Kidney (tissue), 14 donors: ENCODE data around the gene DCHS1. TPM values are rescaled to one million over a fixed set of nuclear protein-coding genes. Genes with fewer than 3 reads are reported as not detected.

Source experiments
- DNase-seq, 5 donors: peaks; one replicate each; pipeline ENCODE4 v3.0.0-alpha.2; 2013 to 2020
- FAIRE-seq: peaks from 2 replicates; lab custom pipeline; 2012; peaks lifted over from hg19 to GRCh38; lab: Jason Lieb, UNC
- H3K27ac ChIP-seq, 2 donors: one replicate each; pipeline ENCODE4 v1.7.0; 2013; ENCODE audit warnings: low read depth in 2 of 2, low read length in 2 of 2, inconsistent platforms in 1 of 2
- H3K27me3 ChIP-seq: one replicate; pipeline ENCODE4 v1.7.1; 2013; ENCODE audit warnings: low read length, inconsistent platforms; ENCODE audit not compliant: control insufficient read depth, insufficient read depth
- H3K36me3 ChIP-seq, 3 donors: one replicate each; pipeline versions ENCODE4 v1.7.0 to v1.7.1; 2013; ENCODE audit warnings: low read length in 3 of 3, control low read depth in 1 of 3, inconsistent platforms in 1 of 3; ENCODE audit not compliant: insufficient read depth in 3 of 3, control insufficient read depth in 2 of 3
- H3K4me1 ChIP-seq, 3 donors: one replicate each; pipeline versions ENCODE4 v1.7.0 to v1.7.1; 2013; ENCODE audit warnings: low read length in 3 of 3, inconsistent platforms in 1 of 3, low read depth in 1 of 3; ENCODE audit not compliant: control insufficient read depth in 2 of 3, insufficient read depth in 2 of 3
- H3K4me3 ChIP-seq, 3 donors: one replicate each; pipeline versions ENCODE4 v1.7.0 to v1.8.1; 2013; ENCODE audit warnings: low read length in 3 of 3, control low read depth in 1 of 3, inconsistent platforms in 1 of 3
- H3K9ac ChIP-seq, 3 donors: one replicate each; pipeline versions ENCODE4 v1.7.0 to v1.7.1; 2013; ENCODE audit warnings: low read length in 3 of 3, control low read depth in 1 of 3, inconsistent platforms in 1 of 3
- H3K9me3 ChIP-seq, 3 donors: one replicate each; pipeline versions ENCODE4 v1.7.0 to v1.7.1; 2013; ENCODE audit warnings: low read length in 3 of 3, control low read depth in 1 of 3, inconsistent platforms in 1 of 3; ENCODE audit not compliant: control insufficient read depth in 2 of 3, insufficient read depth in 1 of 3
- intact Hi-C: fragments of 100-400 bp; cut with DNase I; formaldehyde crosslinking; loops from one replicate; pipeline ENCODE4 v1.11.1; 2022
- polyA plus RNA-seq: library from polyadenylated mRNA; stranded (reverse); fragments of 350-450 nt; fragmentation: Illumina TruSeq; extraction: RNeasy Lipid Tissue Mini Kit (QIAGEN cat#74804); gene quantifications from one replicate; pipeline ENCODE4 v1.2.3, GENCODE V29; 2014; ENCODE audit warnings: low read depth, low replicate concordance; ENCODE audit not compliant: insufficient read depth
- total RNA-seq: library from RNA; stranded (reverse); fragmentation: NEBNext Ultra II Directional; extraction: Animal tissue kit (Norgen Biotek cat#: 25700); gene quantifications from one replicate; pipeline ENCODE4 v1.2.1, GENCODE V29; 2021
- TF ChIP-seq, protein P1 (sequence below): IDR thresholded peaks from 3 replicates; pipeline ENCODE4 v1.5.1; 2012; ENCODE audit warnings: mild to moderate bottlenecking, moderate library complexity, borderline replicate concordance; ENCODE audit not compliant: insufficient read depth; ENCODE audit errors: extremely low read depth
- donor health status: control.
- donor health status: control.
- donor health status: control.
- donor health status: control.
- donor health status: control.
- donor health status: DM: yes; HTN: yes; CAD: no.
- donor health status: Normal renal cell carcinoma (clear cell type).

The DCHS1 gene
- total and polyA plus RNA-seq, 2 donors from 2014 or later, result 2.4 to 17.0 TPM

GRCh38 chr11:6682936-6683861 is 27.6 kb upstream of the DCHS1 start, which contains the start of gene MRPL17:
Gene MRPL17 (minus strand): TSS chr11:6683340. CDS start chr11:6683296, 44 bp downstream.
- DNase-seq, result peak; percentile 99 to 100 (median 100)
- Histone ChIP-seq H3K4me3 (peak within 1 kb of the TSS; percentile 89 to 95 (median 92)), H3K9ac (peak within 1 kb of the TSS; percentile 82 to 94 (median 90)), H3K27ac (peak within 1 kb of the TSS; percentile 84 to 91), H3K36me3 (peaks cover 0 to 2% (median 0%) of the 10 kb centered on the region in 3 donors), H3K9me3 (no peaks in the 10 kb centered on the region), H3K27me3 (no peaks in the 10 kb centered on the region), H3K4me1 (peaks cover 4 to 15% (median 12%) of the 10 kb centered on the region in 3 donors)
- TF ChIP-seq, protein P1, sequence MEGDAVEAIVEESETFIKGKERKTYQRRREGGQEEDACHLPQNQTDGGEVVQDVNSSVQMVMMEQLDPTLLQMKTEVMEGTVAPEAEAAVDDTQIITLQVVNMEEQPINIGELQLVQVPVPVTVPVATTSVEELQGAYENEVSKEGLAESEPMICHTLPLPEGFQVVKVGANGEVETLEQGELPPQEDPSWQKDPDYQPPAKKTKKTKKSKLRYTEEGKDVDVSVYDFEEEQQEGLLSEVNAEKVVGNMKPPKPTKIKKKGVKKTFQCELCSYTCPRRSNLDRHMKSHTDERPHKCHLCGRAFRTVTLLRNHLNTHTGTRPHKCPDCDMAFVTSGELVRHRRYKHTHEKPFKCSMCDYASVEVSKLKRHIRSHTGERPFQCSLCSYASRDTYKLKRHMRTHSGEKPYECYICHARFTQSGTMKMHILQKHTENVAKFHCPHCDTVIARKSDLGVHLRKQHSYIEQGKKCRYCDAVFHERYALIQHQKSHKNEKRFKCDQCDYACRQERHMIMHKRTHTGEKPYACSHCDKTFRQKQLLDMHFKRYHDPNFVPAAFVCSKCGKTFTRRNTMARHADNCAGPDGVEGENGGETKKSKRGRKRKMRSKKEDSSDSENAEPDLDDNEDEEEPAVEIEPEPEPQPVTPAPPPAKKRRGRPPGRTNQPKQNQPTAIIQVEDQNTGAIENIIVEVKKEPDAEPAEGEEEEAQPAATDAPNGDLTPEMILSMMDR, result peak; percentile 85
- peak; percentile 91 for FAIRE-seq
- intact Hi-C loops, result loop anchor here (10.0 kb wide), 1 partner anchor 148 kb away; no protein-coding TSS in a partner anchor

DNA sequence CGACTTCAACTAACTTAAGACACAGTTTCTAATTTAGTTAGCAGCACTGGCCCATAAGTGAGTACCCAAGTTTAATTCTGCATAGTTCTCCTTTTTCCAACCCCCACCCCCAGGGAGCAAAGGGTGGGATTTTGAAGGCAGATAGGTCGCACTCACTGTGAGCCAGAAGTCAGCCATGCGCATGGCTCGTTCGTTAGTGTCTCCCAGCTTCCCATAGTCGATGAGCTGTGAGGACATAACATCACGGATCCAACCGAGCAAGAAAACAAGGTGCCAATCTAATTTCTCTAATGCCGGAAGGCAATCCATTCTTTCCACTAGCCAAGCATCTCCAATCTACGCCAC is 27.0 kb upstream of the DCHS1 start:
- no peak for FAIRE-seq
- TF ChIP-seq, protein P1, result no peak
- Histone ChIP-seq H3K27me3 (no peaks in the 10 kb centered on the region), H3K9me3 (no peaks in the 10 kb centered on the region), H3K36me3 (peaks cover 0 to 2% (median 0%) of the 10 kb centered on the region in 3 donors), H3K4me1 (peaks cover 4 to 15% (median 12%) of the 10 kb centered on the region in 3 donors), H3K27ac (peak overlapping the region in 1 of 2 donors; percentile 91), H3K4me3 (peak overlapping the region; percentile 89 to 95 (median 92)), H3K9ac (peak overlapping the region; percentile 82 to 90 (median 84))
- intact Hi-C loops, result loop anchor here (10.0 kb wide), 1 partner anchor 148 kb away; no protein-coding TSS in a partner anchor
- DNase-seq, result peak in 1 of 5 donors; percentile 43

GRCh38 chr11:6681949-6682348 is 26.3 kb upstream of the DCHS1 start:
- no peaks in the 10 kb centered on the region for H3K27me3 ChIP-seq
- DNase-seq (peak in 3 of 5 donors; percentile 14 to 29 (median 16)), FAIRE-seq (no peak)
- intact Hi-C loops, result loop anchor here (10.0 kb wide), 1 partner anchor 147 kb away; no protein-coding TSS in a partner anchor
- no peaks in the 10 kb centered on the region for H3K9me3 ChIP-seq
- peak overlapping the region in 2 of 3 donors; percentile 82 to 84 for H3K9ac ChIP-seq
- peak overlapping the region; percentile 89 to 95 (median 92) for H3K4me3 ChIP-seq
- TF ChIP-seq, protein P1, result no peak
- H3K4me1 ChIP-seq, result peaks cover 4 to 15% (median 12%) of the 10 kb centered on the region in 3 donors
- no peak overlapping the region for H3K27ac ChIP-seq
- H3K36me3 ChIP-seq, result peaks cover 0 to 2% (median 0%) of the 10 kb centered on the region in 3 donors
